GM23248 (cell line): ENCODE data around the gene BBOX1. TPM values are rescaled to one million over a fixed set of nuclear protein-coding genes. Genes with fewer than 3 reads are reported as not detected.

ENCODE experiments used
- DNase-seq: peaks from one replicate; pipeline ENCODE4 v3.0.0-alpha.2; 2015
- H2AFZ ChIP-seq: fragments of 200-600 bp; sonication (generic); 2 replicates; pipeline ENCODE4 v1.6.1; 2016; ENCODE audit warnings: antibody characterized with exemption
- H3F3A ChIP-seq: fragments of 200-600 bp; sonication (generic); 2 replicates; pipeline ENCODE4 v1.6.1; 2016; ENCODE audit warnings: mild to moderate bottlenecking, antibody characterized with exemption, mixed run types; ENCODE audit not compliant: insufficient read depth
- H3K27ac ChIP-seq: fragments of 200-600 bp; sonication (generic); 2 replicates; pipeline ENCODE4 v1.5.1; 2016; ENCODE audit warnings: mild to moderate bottlenecking
- H3K27me3 ChIP-seq: fragments of 200-600 bp; sonication (generic); replicated peaks from 2 replicates; pipeline ENCODE4 v1.6.1; 2016; ENCODE audit warnings: mild to moderate bottlenecking; ENCODE audit not compliant: insufficient read depth
- H3K36me3 ChIP-seq: fragments of 200-600 bp; sonication (generic); 2 replicates; pipeline ENCODE4 v1.6.1; 2016; ENCODE audit warnings: low read depth, mild to moderate bottlenecking
- H3K4me1 ChIP-seq: fragments of 200-600 bp; sonication (generic); 2 replicates; pipeline ENCODE4 v1.6.1; 2016; ENCODE audit warnings: mild to moderate bottlenecking; ENCODE audit not compliant: insufficient read depth
- H3K4me2 ChIP-seq: fragments of 200-600 bp; sonication (generic); one replicate; pipeline ENCODE4 v1.6.1; 2016; ENCODE audit warnings: mild to moderate bottlenecking; ENCODE audit not compliant: unreplicated experiment
- H3K4me3 ChIP-seq: fragments of 200-600 bp; sonication (generic); 2 replicates; pipeline ENCODE4 v1.5.1; 2016; ENCODE audit warnings: mild to moderate bottlenecking
- H3K79me2 ChIP-seq: fragments of 200-600 bp; sonication (generic); 2 replicates; pipeline ENCODE4 v1.6.1; 2016; ENCODE audit warnings: mild to moderate bottlenecking; ENCODE audit not compliant: insufficient read depth
- H3K9ac ChIP-seq: fragments of 200-600 bp; sonication (generic); 2 replicates; pipeline ENCODE4 v1.6.1; 2016; ENCODE audit warnings: mild to moderate bottlenecking
- H3K9me2 ChIP-seq: fragments of 200-600 bp; sonication (generic); 2 replicates; pipeline ENCODE4 v1.6.1; 2016; ENCODE audit warnings: mixed run types, mild to moderate bottlenecking, moderate library complexity; ENCODE audit not compliant: insufficient read depth
- H3K9me3 ChIP-seq: fragments of 200-600 bp; sonication (generic); one replicate; pipeline ENCODE4 v1.6.1; 2017; ENCODE audit warnings: low read depth
- H4K20me1 ChIP-seq: fragments of 200-600 bp; sonication (generic); 2 replicates; pipeline ENCODE4 v1.6.0; 2016; ENCODE audit not compliant: insufficient read depth
- EZH2 ChIP-seq: fragments of 200-600 bp; sonication (generic); IDR thresholded peaks from 2 replicates; pipeline ENCODE4 v1.6.1; 2018; ENCODE audit warnings: antibody characterized with exemption, mild to moderate bottlenecking; ENCODE audit not compliant: insufficient read depth, poor library complexity, severe bottlenecking
- EZH2phosphoT487 ChIP-seq: fragments of 200-600 bp; sonication (generic); IDR thresholded peaks from 2 replicates; pipeline ENCODE4 v1.6.1; 2018; ENCODE audit warnings: antibody characterized with exemption, moderate library complexity, mild to moderate bottlenecking, low read depth; ENCODE audit not compliant: insufficient read depth
- WGBS, 2 experiments: methylation state at CpG; one replicate each; pipeline ENCODE4 v1.1.6; 2015 to 2017; ENCODE audit warnings: low lambda C conversion rate in 2 of 2, low coverage in 1 of 2; ENCODE audit errors: missing lambda C conversion rate in 2 of 2; 5-methylcytosine and 5-hydroxymethylcytosine counted together
- in situ Hi-C: fragments of 300-500 bp; cut with MboI; formaldehyde crosslinking; loops from 2 replicates; pipeline ENCODE4 v1.15.0; 2020
- polyA plus RNA-seq: library from polyadenylated mRNA; unstranded; fragments of >200 nt; fragmentation: Nextera tagmentation; extraction: Ambion mirVana; gene quantifications from 2 replicates; pipeline ENCODE4 v1.2.1, GENCODE V29; 2016
- total RNA-seq: library from RNA; depleted of rRNA; stranded (reverse); fragments of >200 nt; shearing (Covaris generic); gene quantifications from 2 replicates; pipeline ENCODE4 v1.2.3, GENCODE V29; 2014

The BBOX1 gene
- total and polyA plus RNA-seq, 2 experiments from 2014 or later: 0.23 TPM; not detected in 1

DNA sequence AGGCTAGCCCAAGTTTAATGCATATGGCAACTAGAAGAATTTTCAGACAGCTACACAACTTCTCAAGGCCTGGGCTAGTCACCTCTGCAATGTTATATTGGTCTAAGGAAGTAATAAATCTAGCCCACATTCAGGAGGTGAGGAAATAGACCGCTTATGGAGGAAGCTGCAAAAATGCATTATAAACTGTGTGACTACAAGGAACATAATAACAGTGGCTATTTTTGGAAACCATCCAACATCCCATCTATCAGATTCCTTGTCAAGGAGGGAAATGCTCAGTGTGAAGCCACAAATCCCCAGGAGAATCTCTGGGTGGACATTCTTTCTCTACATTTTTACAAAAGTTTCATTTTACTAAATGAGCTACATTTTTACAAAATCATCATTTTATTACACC, 76.1 kb downstream of the BBOX1 start:
- 32 to 33% methylated on average over 1 of the region's 1 CpG for WGBS, 2 experiments
- no peak for TF ChIP-seq EZH2phosphoT487
- TF ChIP-seq EZH2: no peak

DNA sequence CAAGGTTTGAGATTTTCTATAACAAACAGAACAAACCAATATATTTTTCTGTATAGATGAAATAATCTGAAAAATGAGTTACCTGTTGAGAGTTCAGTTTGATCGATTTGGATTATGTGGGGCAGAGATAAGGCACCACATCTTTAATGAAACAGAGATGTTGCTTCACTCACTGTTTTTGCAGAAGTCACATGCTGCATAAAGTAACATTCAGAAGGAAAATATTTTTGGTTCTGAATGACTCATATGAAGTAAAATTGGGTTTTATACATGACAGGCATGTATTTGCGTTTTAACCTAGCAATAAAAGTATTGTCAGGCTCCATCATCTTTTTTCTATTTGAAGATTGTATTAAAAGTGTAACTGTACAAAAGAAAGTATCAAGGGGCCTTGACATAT, 77.8 kb downstream of the BBOX1 start:
- H3K4me3 ChIP-seq: no peak overlapping the region
- TF ChIP-seq EZH2phosphoT487: no peak
- no peak for TF ChIP-seq EZH2
- H4K20me1 ChIP-seq: no peaks in the 10 kb centered on the region
- H3K36me3 ChIP-seq: no peaks in the 10 kb centered on the region
- H3K4me1 ChIP-seq: peaks cover 30% of the 10 kb centered on the region
- peak; percentile 56 for DNase-seq
- H3K27me3 ChIP-seq: no peaks in the 10 kb centered on the region
- WGBS, 2 experiments: 78 to 79% methylated on average over 2 of the region's 2 CpGs
- no peaks in the 10 kb centered on the region for H3K9me3 ChIP-seq
- in situ Hi-C loops: no loop called here
- H3K79me2 ChIP-seq: no peaks in the 10 kb centered on the region
- H2AFZ ChIP-seq: no peak overlapping the region
- peaks cover 15% of the 10 kb centered on the region for H3F3A ChIP-seq
- no peak overlapping the region for H3K4me2 ChIP-seq
- H3K9ac ChIP-seq: no peak overlapping the region
- no peak overlapping the region for H3K27ac ChIP-seq
- H3K9me2 ChIP-seq: no peaks in the 10 kb centered on the region

More for the DNA sequence above, 76.1 kb downstream of the BBOX1 start:
- H3K79me2 ChIP-seq: no peaks in the 10 kb centered on the region
- no peaks in the 10 kb centered on the region for H3K9me3 ChIP-seq
- no peaks in the 10 kb centered on the region for H3K9me2 ChIP-seq
- H3K9ac ChIP-seq: no peak overlapping the region
- H3F3A ChIP-seq: peaks cover 15% of the 10 kb centered on the region
- DNase-seq: peak; percentile 50
- peaks cover 30% of the 10 kb centered on the region for H3K4me1 ChIP-seq
- no peaks in the 10 kb centered on the region for H4K20me1 ChIP-seq
- H3K27me3 ChIP-seq: no peaks in the 10 kb centered on the region
- H3K27ac ChIP-seq: no peak overlapping the region
- no peak overlapping the region for H2AFZ ChIP-seq
- in situ Hi-C loops: no loop called here
- H3K4me3 ChIP-seq: no peak overlapping the region
- no peak overlapping the region for H3K4me2 ChIP-seq
- H3K36me3 ChIP-seq: no peaks in the 10 kb centered on the region

DNA sequence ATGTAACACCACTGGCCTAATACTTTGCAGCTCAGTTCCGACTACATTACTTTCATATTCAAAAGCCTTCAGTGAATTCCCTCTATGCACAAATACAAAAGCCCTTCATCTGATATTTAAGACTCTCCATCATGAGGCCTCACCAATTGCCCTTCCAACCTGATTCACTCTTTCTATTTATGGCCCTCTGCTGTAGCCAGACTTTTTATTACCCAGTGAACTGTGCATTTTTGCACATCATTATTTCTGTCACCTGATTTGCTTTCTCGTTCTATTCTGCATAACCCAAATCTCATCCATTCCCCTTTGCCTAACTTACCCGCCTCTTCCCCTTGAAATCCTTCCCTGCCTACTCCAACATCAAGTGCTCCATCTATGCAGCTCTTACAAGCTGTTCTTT, 78.3 kb downstream of the BBOX1 start:
- in situ Hi-C loops: no loop called here
- WGBS, 2 experiments: 91 to 94% methylated on average over 3 of the region's 3 CpGs
- Histone ChIP-seq H2AFZ (no peak overlapping the region), H3K79me2 (no peaks in the 10 kb centered on the region), H3K9me3 (no peaks in the 10 kb centered on the region), H3K4me1 (peaks cover 30% of the 10 kb centered on the region), H3K4me3 (no peak overlapping the region), H3K9me2 (no peaks in the 10 kb centered on the region), H4K20me1 (no peaks in the 10 kb centered on the region), H3F3A (peaks cover 15% of the 10 kb centered on the region), H3K9ac (no peak overlapping the region), H3K36me3 (no peaks in the 10 kb centered on the region), H3K27ac (no peak overlapping the region), H3K4me2 (no peak overlapping the region), H3K27me3 (no peaks in the 10 kb centered on the region)
- TF ChIP-seq EZH2: no peak
- DNase-seq: no peak

DNA sequence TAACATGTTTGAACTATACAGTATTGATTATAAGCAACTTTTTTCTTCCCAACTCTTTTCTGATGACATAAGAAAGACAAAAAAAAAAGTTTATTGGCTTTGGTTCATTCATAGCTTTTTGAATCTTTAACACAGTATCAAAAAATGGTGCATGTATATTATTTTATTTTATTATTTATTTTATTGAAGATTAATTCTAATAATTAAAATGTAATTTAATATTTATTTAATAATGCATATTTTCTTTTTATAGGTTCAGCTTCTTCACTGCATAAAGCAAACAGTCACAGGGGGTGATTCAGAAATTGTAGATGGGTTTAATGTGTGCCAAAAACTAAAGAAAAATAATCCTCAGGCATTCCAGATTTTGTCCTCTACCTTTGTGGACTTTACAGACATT, 78.8 kb downstream of the BBOX1 start:
- in situ Hi-C loops: no loop called here
- Histone ChIP-seq H3F3A (peaks cover 15% of the 10 kb centered on the region), H3K36me3 (no peaks in the 10 kb centered on the region), H3K9me3 (no peaks in the 10 kb centered on the region), H3K4me3 (no peak overlapping the region), H3K9me2 (no peaks in the 10 kb centered on the region), H3K4me1 (peaks cover 30% of the 10 kb centered on the region), H3K4me2 (no peak overlapping the region), H3K9ac (no peak overlapping the region), H3K27ac (no peak overlapping the region), H3K79me2 (no peaks in the 10 kb centered on the region), H2AFZ (no peak overlapping the region), H3K27me3 (no peaks in the 10 kb centered on the region), H4K20me1 (no peaks in the 10 kb centered on the region)
- no peak for DNase-seq
- TF ChIP-seq EZH2phosphoT487 (no peak), EZH2 (no peak)

DNA sequence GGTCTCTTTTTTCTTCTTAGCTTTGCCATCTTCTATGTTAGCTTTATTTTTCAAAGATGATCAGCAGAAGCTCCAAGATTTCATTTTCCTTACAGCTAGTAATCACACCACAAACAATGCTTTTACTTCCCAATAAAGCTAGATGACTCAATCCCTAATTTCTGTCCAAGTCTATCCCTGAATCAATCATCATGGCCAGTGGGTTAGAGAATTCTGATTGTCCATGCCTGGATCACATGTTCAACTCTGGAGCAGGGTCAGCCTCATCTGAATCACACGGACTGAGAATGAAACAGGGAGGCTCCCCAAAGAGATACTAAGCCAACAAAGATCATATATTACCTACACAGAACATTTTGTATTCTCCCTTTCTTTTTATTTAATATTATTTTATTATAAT, 79.6 kb downstream of the BBOX1 start:
- Histone ChIP-seq H3K27ac (no peak overlapping the region), H4K20me1 (no peaks in the 10 kb centered on the region), H3F3A (peaks cover 15% of the 10 kb centered on the region), H3K4me3 (no peak overlapping the region), H3K9ac (no peak overlapping the region), H3K79me2 (no peaks in the 10 kb centered on the region), H3K36me3 (no peaks in the 10 kb centered on the region), H3K27me3 (no peaks in the 10 kb centered on the region), H3K9me3 (no peaks in the 10 kb centered on the region), H3K4me2 (no peak overlapping the region), H3K4me1 (peaks cover 30% of the 10 kb centered on the region), H2AFZ (0 out of 2 replicates have a peak overlapping the region, but pooled peaks have one; percentile 12), H3K9me2 (no peaks in the 10 kb centered on the region)
- WGBS, 2 experiments: 7 to 39% methylated on average over 1 of the region's 1 CpG
- TF ChIP-seq EZH2 (no peak), EZH2phosphoT487 (no peak)
- in situ Hi-C loops: no loop called here
- DNase-seq: peak; percentile 46
